HG02852 (cell line): ENCODE results near the gene PRSS2.

ENCODE experiments used
- ATAC-seq: cut with Tn5 transposase; IDR thresholded peaks from one replicate; pipeline ENCODE4 v1.9.1; 2021; ENCODE audit warnings: mild to moderate bottlenecking, moderate library complexity; ENCODE audit not compliant: unreplicated experiment

The PRSS2 gene

DNA sequence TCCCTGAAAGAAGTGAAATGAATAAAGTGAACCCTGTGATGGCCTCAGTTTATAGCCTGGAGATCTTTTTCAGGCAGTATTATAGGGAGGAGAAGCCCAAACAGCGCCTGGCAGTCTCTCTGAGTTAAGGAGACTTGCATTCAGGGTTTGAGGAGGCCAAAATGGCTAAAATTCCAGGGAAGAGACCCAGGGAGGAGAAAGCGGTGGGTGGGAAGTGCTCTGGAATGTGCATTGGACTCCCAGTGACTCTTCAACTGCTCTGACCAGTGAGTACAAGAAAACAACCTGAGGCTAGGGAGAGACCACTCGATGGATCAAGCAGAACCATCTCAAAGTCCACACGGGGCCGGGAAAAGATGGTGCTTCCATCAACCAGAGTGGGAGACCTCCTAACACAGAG, 48.8 kb downstream of the PRSS2 start:
- no peak for ATAC-seq

DNA sequence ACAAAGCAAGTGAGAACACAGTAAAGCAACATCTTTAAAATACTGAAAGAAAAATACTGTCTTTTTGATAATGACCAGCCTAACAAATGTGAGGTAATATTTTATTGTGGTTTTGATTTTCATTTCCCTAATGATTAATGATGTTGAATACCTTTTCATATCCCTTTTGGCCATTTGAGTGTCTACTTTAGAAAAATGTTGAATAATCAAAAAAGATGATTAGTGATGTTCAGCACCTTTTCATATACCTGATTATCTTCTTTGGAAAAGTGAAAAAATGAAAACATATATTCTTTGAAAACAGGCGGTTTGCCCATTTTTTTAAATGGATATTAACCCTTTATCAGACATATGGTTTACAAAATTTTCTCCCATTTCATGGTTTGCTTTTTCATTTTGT, 51.9 kb downstream of the PRSS2 start:
- no peak for ATAC-seq
